ENCODE data around the gene FREM1. TPM values are rescaled to one million over a fixed set of nuclear protein-coding genes. Genes with fewer than 3 reads are reported as not detected.

The FREM1 gene
- total and polyA plus RNA-seq, 8 donors: 4.6 to 19.8 (median 8.2) TPM

DNA sequence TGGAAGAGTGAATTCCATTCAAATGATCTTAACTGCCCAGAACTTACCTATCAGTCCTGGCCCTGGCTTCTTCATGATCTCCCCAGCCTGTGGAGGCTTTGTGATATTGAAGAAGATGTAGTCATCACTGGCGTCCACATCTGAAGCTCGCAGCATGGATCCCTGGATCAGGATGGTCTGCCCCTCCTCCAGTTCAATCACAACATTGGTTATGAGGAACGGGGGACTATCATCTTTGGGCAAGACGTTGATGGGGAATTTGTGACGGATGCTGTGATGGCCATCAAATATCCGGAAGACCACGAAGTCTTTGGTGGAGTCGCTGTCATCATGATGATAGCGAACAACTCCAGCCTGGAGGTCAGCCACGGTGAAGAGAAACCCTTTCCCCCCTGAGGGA lies 68.0 kb downstream of the FREM1 start:
- no peak overlapping the region for H3K4me3 ChIP-seq
- TF ChIP-seq CTCF (IDR thresholded peaks at IDR 0.05): no peak
- H3K4me1 ChIP-seq: no peaks in the 10 kb centered on the region
- H3K9me3 ChIP-seq: no peaks in the 10 kb centered on the region
- intact Hi-C loops (cut with DNase I): no loop called here
- peaks cover 0 to 30% (median 0%) of the 10 kb centered on the region in 3 donors for H3K36me3 ChIP-seq
- no peak for FAIRE-seq
- H3K27me3 ChIP-seq: no peaks in the 10 kb centered on the region
- WGBS, 2 donors: 92 to 95% methylated on average over 10 of the region's 10 CpGs
- ATAC-seq: no peak
- H3K27ac ChIP-seq: no peak overlapping the region
- no peak for DNase-seq

GRCh38 chr9:14838701-14839100 lies 71.5 kb downstream of the FREM1 start:
- TF ChIP-seq CTCF (IDR thresholded peaks at IDR 0.05): no peak
- H3K27me3 ChIP-seq: no peaks in the 10 kb centered on the region
- H3K4me3 ChIP-seq: no peak overlapping the region
- DNase-seq (no peak), FAIRE-seq (no peak), ATAC-seq (no peak)
- WGBS, 2 donors: 89 to 93% methylated on average over 3 of the region's 3 CpGs
- intact Hi-C loops (cut with DNase I): loop anchor here in 1 of 3 donors (10.0 kb wide), 1 partner anchor 296 kb away; no protein-coding TSS in a partner anchor
- H3K4me1 ChIP-seq: no peaks in the 10 kb centered on the region
- no peaks in the 10 kb centered on the region for H3K9me3 ChIP-seq
- peaks cover 0 to 19% (median 0%) of the 10 kb centered on the region in 3 donors for H3K36me3 ChIP-seq
- no peak overlapping the region for H3K27ac ChIP-seq

GRCh38 chr9:14836885-14837284 lies 73.3 kb downstream of the FREM1 start:
- Histone ChIP-seq H3K36me3 (peaks cover 0 to 20% (median 0%) of the 10 kb centered on the region in 3 donors), H3K9me3 (no peaks in the 10 kb centered on the region), H3K27ac (no peak overlapping the region), H3K4me3 (no peak overlapping the region), H3K4me1 (no peaks in the 10 kb centered on the region), H3K27me3 (no peaks in the 10 kb centered on the region)
- WGBS, 2 donors: 96 to 98% methylated on average over 7 of the region's 7 CpGs
- no peak for TF ChIP-seq CTCF (IDR thresholded peaks at IDR 0.05)
- ATAC-seq (no peak), DNase-seq (no peak), FAIRE-seq (no peak)
- intact Hi-C loops (cut with DNase I): loop anchor here in 1 of 3 donors (10.0 kb wide), 1 partner anchor 298 kb away; no protein-coding TSS in a partner anchor

DNA sequence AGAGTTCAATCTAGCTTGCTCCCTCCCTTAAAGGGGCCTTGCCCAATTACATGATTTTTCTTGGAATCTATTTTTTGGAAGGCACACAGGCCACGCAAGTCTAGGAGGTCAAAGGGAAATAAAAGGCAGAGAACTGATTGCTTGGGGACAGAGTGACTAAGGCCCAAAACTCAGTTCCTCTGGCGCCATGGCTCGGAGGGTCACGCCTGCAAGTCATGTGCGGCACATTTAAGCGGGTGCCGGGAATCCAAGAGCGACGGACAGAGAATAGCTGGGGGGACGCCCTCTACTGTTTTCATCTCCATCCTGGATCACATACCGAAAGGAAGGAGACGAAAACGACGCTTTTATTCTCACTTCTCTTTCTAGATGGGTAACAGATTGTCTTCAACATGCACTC lies 78.6 kb downstream of the FREM1 start:
- Histone ChIP-seq H3K27ac (no peak overlapping the region), H3K36me3 (peaks cover 0 to 10% (median 0%) of the 10 kb centered on the region in 3 donors), H3K27me3 (no peaks in the 10 kb centered on the region), H3K4me1 (no peaks in the 10 kb centered on the region), H3K4me3 (no peak overlapping the region), H3K9me3 (no peaks in the 10 kb centered on the region)
- intact Hi-C loops (cut with DNase I): loop anchor here in 1 of 3 donors (10.0 kb wide), 1 partner anchor 303 kb away; no protein-coding TSS in a partner anchor
- 97 to 99% methylated on average over 14 of the region's 14 CpGs for WGBS, 2 donors
- ATAC-seq (no peak), DNase-seq (no peak), FAIRE-seq (no peak)
- no peak for TF ChIP-seq CTCF (IDR thresholded peaks at IDR 0.05)

DNA sequence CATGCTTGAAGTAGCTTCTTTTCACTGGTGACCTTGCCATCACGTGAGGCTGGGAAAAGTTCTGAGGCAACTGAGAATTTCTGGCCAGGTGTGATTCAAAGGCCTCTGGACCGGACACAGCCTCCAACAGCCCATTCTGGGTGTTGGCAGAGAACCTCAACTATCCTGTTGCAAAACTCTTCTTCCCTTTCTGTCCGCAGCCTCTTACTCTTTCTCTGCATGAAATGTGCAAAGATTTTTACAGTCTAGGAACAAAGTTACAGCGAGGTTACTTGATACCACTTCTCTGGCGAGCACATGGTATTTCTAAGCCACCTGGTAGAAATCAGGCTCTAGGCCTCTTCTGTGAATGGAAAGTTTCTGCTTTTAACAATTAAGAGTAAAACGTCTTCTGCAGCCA lies 79.2 kb downstream of the FREM1 start:
- Histone ChIP-seq H3K36me3 (peaks cover 0 to 10% (median 0%) of the 10 kb centered on the region in 3 donors), H3K9me3 (no peaks in the 10 kb centered on the region), H3K27me3 (no peaks in the 10 kb centered on the region), H3K4me1 (no peaks in the 10 kb centered on the region), H3K27ac (no peak overlapping the region), H3K4me3 (no peak overlapping the region)
- intact Hi-C loops (cut with DNase I): loop anchor here in 1 of 3 donors (10.0 kb wide), 1 partner anchor 304 kb away; no protein-coding TSS in a partner anchor
- WGBS, 2 donors: 94 to 96% methylated on average over 6 of the region's 6 CpGs
- no peak for DNase-seq
- no peak for ATAC-seq
- TF ChIP-seq CTCF (IDR thresholded peaks at IDR 0.05): no peak
- no peak for FAIRE-seq
